Transverse colon (tissue), 4 donors: ENCODE measurements around the gene FBXO40. TPM values are rescaled to one million over a fixed set of nuclear protein-coding genes. Genes with fewer than 3 reads are reported as not detected.

Experiments used
- DNase-seq: peaks from one replicate; pipeline ENCODE4 v3.0.0-alpha.2; 2019
- H3K27ac ChIP-seq, 4 donors: fragments of 200-600 bp; sonication (generic); 2 replicates each; pipeline ENCODE4 v1.5.1; 2016 to 2018; ENCODE audit warnings: inconsistent platforms in 4 of 4
- H3K27me3 ChIP-seq: fragments of 200-600 bp; sonication (generic); 2 replicates; pipeline ENCODE4 v1.5.1; 2017; ENCODE audit warnings: inconsistent platforms
- H3K36me3 ChIP-seq, 4 donors: fragments of 200-600 bp; sonication (generic); 2 replicates each; pipeline ENCODE4 v1.5.1; 2017 to 2019; ENCODE audit warnings: inconsistent platforms in 4 of 4
- H3K4me1 ChIP-seq, 4 donors: fragments of 200-600 bp; sonication (generic); 2 replicates each; pipeline ENCODE4 v1.5.1; 2017 to 2020; ENCODE audit warnings: inconsistent platforms in 4 of 4
- H3K4me3 ChIP-seq, 4 donors: fragments of 200-600 bp; sonication (generic); 1 replicate in 1 of 4; 2 replicates in 3 of 4; pipeline versions ENCODE4 v1.5.1 to v1.6.1; 2017 to 2019; ENCODE audit warnings: inconsistent platforms in 4 of 4
- H3K9me3 ChIP-seq, 2 donors: fragments of 200-600 bp; sonication (generic); 2 replicates each; pipeline ENCODE4 v1.5.1; 2017 to 2019; ENCODE audit warnings: inconsistent platforms in 2 of 2
- CTCF ChIP-seq, 5 experiments: fragments of 200-600 bp in 3 of 5; fragments of 450-650 bp in 2 of 5; sonication (generic) in 3 of 5; IDR thresholded peaks; 1 replicate in 2 of 5; 2 replicates in 3 of 5; pipeline ENCODE4 v1.5.1; 2016 to 2017; ENCODE audit warnings: antibody characterized with exemption in 5 of 5, inconsistent platforms in 3 of 5, mild to moderate bottlenecking in 2 of 5, moderate library complexity in 1 of 5
- EP300 ChIP-seq: sonication (generic); formaldehyde crosslinking; IDR thresholded peaks from one replicate; pipeline ENCODE4 v1.6.1; 2017; ENCODE audit warnings: antibody characterized with exemption, low read depth
- POLR2A ChIP-seq: fragments of 450-650 bp; IDR thresholded peaks from one replicate; pipeline ENCODE4 v1.6.1; 2016; ENCODE audit warnings: antibody characterized with exemption, mild to moderate bottlenecking, moderate library complexity
- POLR2AphosphoS5 ChIP-seq, 3 donors: sonication (generic); formaldehyde crosslinking; IDR thresholded peaks; one replicate each; pipeline ENCODE4 v1.6.1; 2016; ENCODE audit warnings: antibody characterized with exemption in 3 of 3
- WGBS, 2 donors: methylation state at CpG; one replicate each; pipeline ENCODE4 v1.1.5; 2018; ENCODE audit warnings: low coverage in 1 of 2; 5-methylcytosine and 5-hydroxymethylcytosine counted together
- in situ Hi-C, 4 donors: fragments of 200-750 bp; cut with MboI; loops; one replicate each; pipeline versions ENCODE4 v1.15.0 to v1.15.1; 2017; ENCODE audit warnings: low sequenced_read_pairs in 3 of 4, low pct_ligation_motif_present in 1 of 4, low pct_unique_long_range_greater_than_20kb in 1 of 4
- intact Hi-C: fragments of 100-400 bp; cut with DNase I; formaldehyde crosslinking; loops from one replicate; pipeline ENCODE4 v1.15.1; 2023; ENCODE audit warnings: low total_unique reads
- total RNA-seq, 4 donors: library from RNA; depleted of rRNA; stranded (reverse); fragments of >200 nt; gene quantifications; one replicate each; pipeline ENCODE4 v1.1.0, GENCODE V29; 2016

FBXO40 gene
- total RNA-seq, 4 donors from 2014 or later: not detected

DNA sequence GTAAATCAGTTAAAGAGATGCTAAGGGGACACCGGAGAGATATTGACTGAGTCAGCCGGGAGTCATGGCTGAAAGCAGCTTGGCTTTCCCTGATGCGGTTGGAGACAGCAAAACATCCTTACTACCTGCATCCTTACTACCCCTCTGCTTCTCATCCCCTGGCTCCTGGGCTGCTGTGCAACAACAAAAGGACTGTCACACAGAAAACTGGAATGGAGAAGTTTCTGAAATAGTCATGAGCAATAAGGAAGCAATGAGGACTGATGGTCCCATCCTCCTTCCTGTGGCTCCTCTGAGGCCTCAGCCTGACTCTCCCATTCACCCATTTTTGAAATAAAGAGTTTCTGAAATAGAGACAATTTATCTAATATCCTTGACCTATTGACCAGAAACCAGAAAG, 66.4 kb downstream of the FBXO40 start:
- Histone ChIP-seq H3K4me1 (peaks cover 0 to 3% (median 0%) of the 10 kb centered on the region in 4 donors), H3K4me3 (peak overlapping the region in 1 of 4 donors; percentile 36), H3K27me3 (no peaks in the 10 kb centered on the region), H3K36me3 (peaks cover 0 to 17% (median 6%) of the 10 kb centered on the region in 4 donors), H3K9me3 (no peaks in the 10 kb centered on the region), H3K27ac (peak overlapping the region; percentile 63 to 82 (median 74))
- intact Hi-C loops (no loop called here), in situ Hi-C loops (no loop called here)
- 85 to 91% methylated on average over 3 of the region's 3 CpGs for WGBS, 2 donors
- no peak for DNase-seq
- no peak for TF ChIP-seq POLR2AphosphoS5 (IDR thresholded peaks at IDR 0.05)
- no peak for TF ChIP-seq EP300
- no peak for TF ChIP-seq POLR2A
- no peak for TF ChIP-seq CTCF (IDR thresholded peaks at IDR 0.05)

DNA sequence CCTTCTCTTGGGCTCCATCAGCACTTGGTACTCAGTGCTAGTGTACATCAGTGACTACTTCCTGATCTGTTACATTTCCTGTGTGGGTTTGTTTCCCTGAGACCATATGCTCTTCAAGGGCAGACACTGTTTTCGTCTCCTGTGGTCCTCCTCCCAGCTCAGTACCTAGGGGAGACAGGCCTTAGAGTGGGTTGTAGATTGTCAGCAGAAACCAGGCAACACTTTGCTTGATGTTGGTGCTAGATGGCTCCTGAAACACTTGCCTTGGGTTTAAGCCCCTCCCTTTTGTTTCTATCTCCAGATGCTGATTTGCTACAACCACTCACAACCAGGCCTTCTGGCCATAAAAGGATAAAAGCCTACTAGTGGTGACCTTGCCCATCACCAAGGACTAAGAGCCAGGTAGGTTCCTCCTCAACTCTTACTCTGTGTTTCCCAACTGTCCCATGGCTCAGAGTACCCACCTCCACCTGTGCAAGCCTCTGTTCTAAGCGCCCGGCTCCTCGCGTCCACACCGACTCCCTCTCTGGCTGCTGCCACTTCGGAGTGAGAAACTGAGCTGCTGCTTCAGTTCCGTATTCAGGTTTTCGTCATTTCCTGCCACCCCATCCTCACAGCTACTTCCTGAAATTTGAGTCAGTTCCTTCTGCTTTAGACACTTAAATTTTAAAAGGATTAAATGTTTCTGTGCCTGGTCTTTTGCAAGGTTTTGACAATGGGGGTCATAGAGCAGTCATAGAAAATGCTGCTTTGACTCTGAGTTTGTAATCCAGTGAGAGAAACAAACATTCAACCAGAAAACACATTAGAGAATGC, 67.4 kb downstream of the FBXO40 start, which contains the start of gene HCLS1:
Gene HCLS1 (minus strand): TSS at position 548 of the 816 bp plus-strand sequence. CDS start 2,556 bp downstream, outside the sequence.
- TF ChIP-seq POLR2A (peak; percentile 75), POLR2AphosphoS5 (IDR thresholded peaks at IDR 0.05) (peak; percentile 57 to 71 (median 69)), CTCF (IDR thresholded peaks at IDR 0.05) (no peak), EP300 (no peak)
- H3K4me3 ChIP-seq: peak within 1 kb of the TSS in 3 of 4 donors; percentile 15 to 36 (median 17)
- DNase-seq: peak; percentile 72
- H3K4me1 ChIP-seq: peaks cover 0 to 3% (median 0%) of the 10 kb centered on the region in 4 donors
- in situ Hi-C loops: no loop called here
- no peaks in the 10 kb centered on the region for H3K27me3 ChIP-seq
- H3K36me3 ChIP-seq: peaks cover 0 to 25% (median 10%) of the 10 kb centered on the region in 4 donors
- no peaks in the 10 kb centered on the region for H3K9me3 ChIP-seq
- peak within 1 kb of the TSS; percentile 63 to 82 (median 74) for H3K27ac ChIP-seq
- intact Hi-C loops: no loop called here
- 61% methylated on average over 9 of the region's 9 CpGs; no CpG with 5 or more reads in 1 of the 2 donors for WGBS, 2 donors

DNA sequence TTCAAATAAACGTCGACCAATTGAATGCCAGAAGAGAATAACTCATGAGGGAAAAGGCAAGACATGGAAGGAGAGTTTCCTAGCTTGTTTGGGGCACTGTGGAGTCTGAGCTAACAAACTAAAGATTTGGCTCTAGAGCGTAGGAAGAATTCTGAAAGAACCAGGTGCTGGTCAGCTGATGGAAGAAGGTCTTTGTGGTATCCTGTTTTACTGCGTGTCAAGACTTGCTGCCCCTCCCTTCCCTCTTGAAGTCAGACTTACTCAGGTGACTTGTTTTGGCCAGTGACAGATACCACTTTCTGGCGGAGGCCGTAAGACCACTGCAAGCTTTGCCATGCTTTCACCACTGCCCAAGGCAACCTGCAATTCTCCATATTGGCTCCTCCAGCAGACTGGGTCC, 68.2 kb downstream of the FBXO40 start:
- no peaks in the 10 kb centered on the region for H3K27me3 ChIP-seq
- intact Hi-C loops: no loop called here
- no peak overlapping the region for H3K4me3 ChIP-seq
- TF ChIP-seq POLR2AphosphoS5 (IDR thresholded peaks at IDR 0.05): no peak
- TF ChIP-seq POLR2A: no peak
- no peak for TF ChIP-seq CTCF (IDR thresholded peaks at IDR 0.05)
- TF ChIP-seq EP300: no peak
- WGBS, 2 donors: 67 to 88% methylated on average over 4 to 6 of the region's 6 CpGs
- no peaks in the 10 kb centered on the region for H3K9me3 ChIP-seq
- in situ Hi-C loops: no loop called here
- peak; percentile 14 for DNase-seq
- H3K4me1 ChIP-seq: peaks cover 0 to 3% (median 0%) of the 10 kb centered on the region in 4 donors
- peaks cover 0 to 34% (median 15%) of the 10 kb centered on the region in 4 donors for H3K36me3 ChIP-seq
- peak overlapping the region; percentile 63 to 82 (median 74) for H3K27ac ChIP-seq

DNA sequence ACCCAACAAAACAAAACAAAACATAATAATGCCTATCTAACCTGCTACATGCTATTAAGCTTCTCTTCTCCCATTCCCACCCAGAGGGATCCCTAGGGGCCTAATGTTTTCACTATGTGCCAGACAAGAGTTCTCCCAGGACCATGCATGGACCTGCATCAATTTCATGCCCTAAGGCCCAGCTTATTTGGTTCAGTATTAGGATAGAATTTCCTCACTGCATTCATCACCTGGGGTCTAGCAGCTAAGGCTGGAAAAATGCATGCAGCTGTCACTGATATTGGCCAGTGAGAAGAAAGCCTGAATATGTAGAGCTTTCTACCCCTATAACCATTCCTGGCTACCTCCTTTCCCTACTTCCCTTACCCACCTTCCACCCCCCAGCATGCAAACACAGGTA, 69.6 kb downstream of the FBXO40 start:
- intact Hi-C loops: no loop called here

More for the DNA sequence above, 69.6 kb downstream of the FBXO40 start:
- no peaks in the 10 kb centered on the region for H3K9me3 ChIP-seq
- no peaks in the 10 kb centered on the region for H3K27me3 ChIP-seq
- TF ChIP-seq EP300 (no peak), POLR2A (no peak), CTCF (IDR thresholded peaks at IDR 0.05) (no peak), POLR2AphosphoS5 (IDR thresholded peaks at IDR 0.05) (no peak)
- in situ Hi-C loops: no loop called here
- peaks cover 0 to 47% (median 22%) of the 10 kb centered on the region in 4 donors for H3K36me3 ChIP-seq
- H3K27ac ChIP-seq: no peak overlapping the region
- H3K4me3 ChIP-seq: no peak overlapping the region
- DNase-seq: no peak
- peaks cover 0 to 3% (median 0%) of the 10 kb centered on the region in 4 donors for H3K4me1 ChIP-seq
